ENCODE data around the gene DOCK6. TPM values are rescaled to one million over a fixed set of nuclear protein-coding genes. Genes with fewer than 3 reads are reported as not detected.

The DOCK6 gene
- total and polyA plus RNA-seq, 2 of the 13 experiments (the other 11 are each of a cell fraction or from before 2014, with no cell fraction given), result 5.4 to 38.1 TPM

DNA sequence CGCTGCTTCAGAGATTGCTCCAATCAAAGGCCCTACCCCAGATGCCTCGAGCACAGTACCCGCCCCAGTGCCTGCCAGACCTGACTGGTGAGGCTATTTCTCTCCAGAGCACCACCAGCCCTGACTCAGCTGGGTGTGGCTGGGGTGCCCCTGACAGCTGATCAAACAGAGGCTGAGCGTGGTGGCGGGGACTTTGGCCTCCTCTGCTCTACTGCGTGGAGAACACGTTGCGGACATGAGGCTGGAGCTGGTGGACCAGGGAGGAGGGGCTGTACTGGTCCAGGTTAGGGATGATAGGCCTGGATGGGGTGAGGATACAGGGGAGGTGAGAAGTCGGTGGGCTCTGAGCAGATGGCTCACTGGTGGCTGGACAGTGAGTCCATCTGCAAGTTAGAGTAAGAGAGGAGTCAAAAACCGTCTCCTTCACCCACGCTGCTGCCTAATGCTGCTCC lies 3.5 kb upstream of the DOCK6 start (continued):
- TF ChIP-seq HNF4G (IDR thresholded peaks at IDR 0.05; ENCODE audit: borderline replicate concordance, low read depth, low read length) (peak; percentile 100), HNF4G (CRISPR knock-in tag; IDR thresholded peaks at IDR 0.05; ENCODE audit: borderline replicate concordance, low read depth) (peak; percentile 99), SMARCE1 (IDR thresholded peaks at IDR 0.05; ENCODE audit: borderline replicate concordance) (no peak), EED (CRISPR knock-in tag; IDR thresholded peaks at IDR 0.05) (peak; percentile 73; the same call in 1 of the 2 replicates), ZNF558 (CRISPR knock-in tag; IDR thresholded peaks at IDR 0.05; ENCODE audit: borderline replicate concordance) (0 out of 2 replicates have a peak, but pooled peaks have one; percentile 63), ARNT2 (CRISPR knock-in tag; IDR thresholded peaks at IDR 0.05; ENCODE audit: low read depth) (peak; percentile 88), MAF1 (CRISPR knock-in tag; IDR thresholded peaks at IDR 0.05; ENCODE audit: borderline replicate concordance) (0 out of 2 replicates have a peak, but pooled peaks have one; percentile 29), TBX2 (CRISPR knock-in tag; IDR thresholded peaks at IDR 0.05; ENCODE audit: borderline replicate concordance) (peak; percentile 97), MED1 (CRISPR knock-in tag; IDR thresholded peaks at IDR 0.05) (peak; percentile 96), SRF (IDR thresholded peaks at IDR 0.05; ENCODE audit: low read depth, low read length) (no peak), SATB2 (CRISPR knock-in tag; IDR thresholded peaks at IDR 0.05) (0 out of 2 replicates have a peak, but pooled peaks have one; percentile 74), ZNF230 (CRISPR knock-in tag; IDR thresholded peaks at IDR 0.05) (peak; percentile 94), HMGA1 (CRISPR knock-in tag; conservative IDR thresholded peaks at IDR 0.05) (no peak), ZNF607 (CRISPR knock-in tag; IDR thresholded peaks at IDR 0.05; ENCODE audit: borderline replicate concordance) (peak; percentile 99), TGIF2 (CRISPR knock-in tag; IDR thresholded peaks at IDR 0.05) (peak; percentile 98), ZNF274 (CRISPR knock-in tag; IDR thresholded peaks at IDR 0.05) (peak; percentile 98), KLF16 (CRISPR knock-in tag; IDR thresholded peaks at IDR 0.05) (peak in 1 of 2 experiments; percentile 96; a peak in 2 of 4 replicates), ZBTB20 (CRISPR knock-in tag; IDR thresholded peaks at IDR 0.05; ENCODE audit: borderline replicate concordance, low read depth) (peak; percentile 96; the same call in 1 of the 2 replicates), XRCC5 (optimal IDR thresholded peaks at IDR 0.05; ENCODE audit: low read length) (peak; percentile 85), NCOA5 (CRISPR knock-in tag; IDR thresholded peaks at IDR 0.05) (no peak), TMF1 (CRISPR knock-in tag; IDR thresholded peaks at IDR 0.05; ENCODE audit: low read depth) (peak; percentile 55; the same call in 1 of the 2 replicates), RBM22 (optimal IDR thresholded peaks at IDR 0.05; ENCODE audit: low read length) (peak; percentile 61), NR2C2 (CRISPR knock-in tag; IDR thresholded peaks at IDR 0.05; ENCODE audit: borderline replicate concordance) (peak; percentile 81), ZSCAN20 (CRISPR knock-in tag; IDR thresholded peaks at IDR 0.05; ENCODE audit: borderline replicate concordance) (no peak), ZNF34 (CRISPR knock-in tag; IDR thresholded peaks at IDR 0.05; ENCODE audit: borderline replicate concordance) (no peak), ZNF260 (CRISPR knock-in tag; IDR thresholded peaks at IDR 0.05; ENCODE audit: borderline replicate concordance, low read depth) (no peak)
- TF ChIP-seq, protein P1, sequence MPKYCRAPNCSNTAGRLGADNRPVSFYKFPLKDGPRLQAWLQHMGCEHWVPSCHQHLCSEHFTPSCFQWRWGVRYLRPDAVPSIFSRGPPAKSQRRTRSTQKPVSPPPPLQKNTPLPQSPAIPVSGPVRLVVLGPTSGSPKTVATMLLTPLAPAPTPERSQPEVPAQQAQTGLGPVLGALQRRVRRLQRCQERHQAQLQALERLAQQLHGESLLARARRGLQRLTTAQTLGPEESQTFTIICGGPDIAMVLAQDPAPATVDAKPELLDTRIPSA (CRISPR knock-in tag; IDR thresholded peaks at IDR 0.05; ENCODE audit: borderline replicate concordance), result no peak; the same call in 1 of the 2 replicates
- TF ChIP-seq, protein P2, sequence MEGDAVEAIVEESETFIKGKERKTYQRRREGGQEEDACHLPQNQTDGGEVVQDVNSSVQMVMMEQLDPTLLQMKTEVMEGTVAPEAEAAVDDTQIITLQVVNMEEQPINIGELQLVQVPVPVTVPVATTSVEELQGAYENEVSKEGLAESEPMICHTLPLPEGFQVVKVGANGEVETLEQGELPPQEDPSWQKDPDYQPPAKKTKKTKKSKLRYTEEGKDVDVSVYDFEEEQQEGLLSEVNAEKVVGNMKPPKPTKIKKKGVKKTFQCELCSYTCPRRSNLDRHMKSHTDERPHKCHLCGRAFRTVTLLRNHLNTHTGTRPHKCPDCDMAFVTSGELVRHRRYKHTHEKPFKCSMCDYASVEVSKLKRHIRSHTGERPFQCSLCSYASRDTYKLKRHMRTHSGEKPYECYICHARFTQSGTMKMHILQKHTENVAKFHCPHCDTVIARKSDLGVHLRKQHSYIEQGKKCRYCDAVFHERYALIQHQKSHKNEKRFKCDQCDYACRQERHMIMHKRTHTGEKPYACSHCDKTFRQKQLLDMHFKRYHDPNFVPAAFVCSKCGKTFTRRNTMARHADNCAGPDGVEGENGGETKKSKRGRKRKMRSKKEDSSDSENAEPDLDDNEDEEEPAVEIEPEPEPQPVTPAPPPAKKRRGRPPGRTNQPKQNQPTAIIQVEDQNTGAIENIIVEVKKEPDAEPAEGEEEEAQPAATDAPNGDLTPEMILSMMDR (CRISPR knock-in tag; IDR thresholded peaks at IDR 0.05), result peak; percentile 44
- TF ChIP-seq, protein P3, sequence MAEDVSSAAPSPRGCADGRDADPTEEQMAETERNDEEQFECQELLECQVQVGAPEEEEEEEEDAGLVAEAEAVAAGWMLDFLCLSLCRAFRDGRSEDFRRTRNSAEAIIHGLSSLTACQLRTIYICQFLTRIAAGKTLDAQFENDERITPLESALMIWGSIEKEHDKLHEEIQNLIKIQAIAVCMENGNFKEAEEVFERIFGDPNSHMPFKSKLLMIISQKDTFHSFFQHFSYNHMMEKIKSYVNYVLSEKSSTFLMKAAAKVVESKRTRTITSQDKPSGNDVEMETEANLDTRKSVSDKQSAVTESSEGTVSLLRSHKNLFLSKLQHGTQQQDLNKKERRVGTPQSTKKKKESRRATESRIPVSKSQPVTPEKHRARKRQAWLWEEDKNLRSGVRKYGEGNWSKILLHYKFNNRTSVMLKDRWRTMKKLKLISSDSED (CRISPR knock-in tag; IDR thresholded peaks at IDR 0.05), result 0 out of 2 replicates have a peak, but pooled peaks have one; percentile 72

Data from HepG2 (cell line).